HepG2 (cell line): Measurements from ENCODE around the gene SERTAD1. TPM values are rescaled to one million over a fixed set of nuclear protein-coding genes. Genes with fewer than 3 reads are reported as not detected.

Source experiments
- DNMT3B ChIP-seq: conservative IDR thresholded peaks from 2 replicates; pipeline ENCODE4 v1.6.1; 2016; ENCODE audit warnings: missing biosample characterization, control low read depth
- HES4 ChIP-seq: sonication (generic); formaldehyde crosslinking; IDR thresholded peaks from 2 replicates; pipeline ENCODE4 v1.9.0; 2021; ENCODE audit warnings: mild to moderate bottlenecking, missing genetic modification reagents, borderline replicate concordance
- NCOA1 ChIP-seq: sonication (generic); formaldehyde crosslinking; IDR thresholded peaks from 2 replicates; pipeline ENCODE4 v1.9.0; 2021; ENCODE audit warnings: missing genetic modification reagents
- REXO4 ChIP-seq: sonication (generic); formaldehyde crosslinking; IDR thresholded peaks from 2 replicates; pipeline ENCODE4 v1.8.0; 2022; ENCODE audit warnings: missing genetic modification reagents, mild to moderate bottlenecking, borderline replicate concordance
- SP5 ChIP-seq: IDR thresholded peaks from 2 replicates; pipeline ENCODE4 v1.6.1; 2016; ENCODE audit warnings: low read depth, borderline replicate concordance
- TOE1 ChIP-seq: sonication (generic); formaldehyde crosslinking; IDR thresholded peaks from 2 replicates; pipeline ENCODE4 v1.4.0; 2020; ENCODE audit warnings: mild to moderate bottlenecking, missing genetic modification reagents
- U2AF1 ChIP-seq: fragments of 200-400 bp; formaldehyde crosslinking; optimal IDR thresholded peaks from 2 replicates; pipeline ENCODE3; 2017; ENCODE audit warnings: mild to moderate bottlenecking, low read depth, low read length
- U2AF2 ChIP-seq: fragments of 200-400 bp; formaldehyde crosslinking; IDR thresholded peaks from 2 replicates; pipeline ENCODE4 v1.6.1; 2017; ENCODE audit warnings: low read depth, mild to moderate bottlenecking, low read length
- ZFAT ChIP-seq: sonication (generic); formaldehyde crosslinking; conservative IDR thresholded peaks from 2 replicates; pipeline ENCODE4 v1.8.1; 2023; ENCODE audit warnings: missing genetic modification reagents, inconsistent platforms
- ZNF563 ChIP-seq: sonication (generic); formaldehyde crosslinking; IDR thresholded peaks from 2 replicates; pipeline ENCODE4 v1.8.0; 2022; ENCODE audit warnings: mild to moderate bottlenecking, moderate library complexity, missing genetic modification reagents
- ZNF607 ChIP-seq: sonication (generic); formaldehyde crosslinking; IDR thresholded peaks from 2 replicates; pipeline ENCODE4 v1.5.1; 2020; ENCODE audit warnings: missing genetic modification reagents, mild to moderate bottlenecking, borderline replicate concordance
- ZSCAN12 ChIP-seq: sonication (generic); formaldehyde crosslinking; IDR thresholded peaks from 2 replicates; pipeline ENCODE4 v1.9.0; 2021; ENCODE audit warnings: mild to moderate bottlenecking, missing genetic modification reagents
- ZSCAN30 ChIP-seq: sonication (generic); formaldehyde crosslinking; IDR thresholded peaks from 2 replicates; pipeline ENCODE4 v1.5.0; 2020; ENCODE audit warnings: mild to moderate bottlenecking, missing genetic modification reagents
- polyA plus RNA-seq, 8 experiments: library from polyadenylated mRNA; depleted of rRNA in 3 of 8; stranded (reverse) in 7 of 8; unstranded in 1 of 8; fragments of >200 nt; fragmentation: Illumina TruSeq in 4 of 8; extraction: Trizol in 4 of 8; gene quantifications; 2 replicates each; pipeline versions ENCODE4 v1.2.1 to v1.2.3, GENCODE V29; 2011 to 2016; ENCODE audit warnings: low read depth in 4 of 8, missing spikeins in 1 of 8, mixed read lengths in 1 of 8; ENCODE audit not compliant: insufficient read depth in 1 of 8
- total RNA-seq, 5 experiments: library from RNA; depleted of rRNA; stranded (reverse); fragments of >200 nt; fragmentation: Illumina TruSeq; extraction: Trizol; gene quantifications; 2 replicates each; pipeline ENCODE4 v1.2.3, GENCODE V29; 2016; ENCODE audit warnings: low read depth in 1 of 5
- TF ChIP-seq, protein P1 (sequence below), 2 experiments: sonication (generic) in 1 of 2; formaldehyde crosslinking in 1 of 2; IDR thresholded peaks; 2 replicates each; pipeline versions ENCODE4 v1.5.1 to v1.6.1; 2011 to 2020; ENCODE audit warnings: borderline replicate concordance in 1 of 2, low read depth in 1 of 2, low read length in 1 of 2, mild to moderate bottlenecking in 1 of 2, missing genetic modification reagents in 1 of 2, moderate library complexity in 1 of 2
- TF ChIP-seq, protein P2 (sequence below): sonication (generic); formaldehyde crosslinking; IDR thresholded peaks from 2 replicates; pipeline ENCODE4 v1.4.0; 2020; ENCODE audit warnings: missing genetic modification reagents
- TF ChIP-seq, protein P3 (sequence below): sonication (generic); formaldehyde crosslinking; IDR thresholded peaks from 2 replicates; pipeline ENCODE4 v1.4.0; 2020; ENCODE audit warnings: missing genetic modification reagents
- TF ChIP-seq, protein P4 (sequence below): sonication (generic); formaldehyde crosslinking; IDR thresholded peaks from 2 replicates; pipeline ENCODE4 v1.8.0; 2022; ENCODE audit warnings: mild to moderate bottlenecking, missing genetic modification reagents; ENCODE audit not compliant: insufficient replicate concordance
- TF ChIP-seq, protein P5 (sequence below): sonication (generic); formaldehyde crosslinking; conservative IDR thresholded peaks from 2 replicates; pipeline ENCODE4 v1.5.0; 2020; ENCODE audit warnings: missing genetic modification reagents

SERTAD1 gene
- total and polyA plus RNA-seq, 2 of the 13 experiments (the other 11 are each of a cell fraction or from before 2014, with no cell fraction given), result 4.3 to 4.5 TPM

DNA sequence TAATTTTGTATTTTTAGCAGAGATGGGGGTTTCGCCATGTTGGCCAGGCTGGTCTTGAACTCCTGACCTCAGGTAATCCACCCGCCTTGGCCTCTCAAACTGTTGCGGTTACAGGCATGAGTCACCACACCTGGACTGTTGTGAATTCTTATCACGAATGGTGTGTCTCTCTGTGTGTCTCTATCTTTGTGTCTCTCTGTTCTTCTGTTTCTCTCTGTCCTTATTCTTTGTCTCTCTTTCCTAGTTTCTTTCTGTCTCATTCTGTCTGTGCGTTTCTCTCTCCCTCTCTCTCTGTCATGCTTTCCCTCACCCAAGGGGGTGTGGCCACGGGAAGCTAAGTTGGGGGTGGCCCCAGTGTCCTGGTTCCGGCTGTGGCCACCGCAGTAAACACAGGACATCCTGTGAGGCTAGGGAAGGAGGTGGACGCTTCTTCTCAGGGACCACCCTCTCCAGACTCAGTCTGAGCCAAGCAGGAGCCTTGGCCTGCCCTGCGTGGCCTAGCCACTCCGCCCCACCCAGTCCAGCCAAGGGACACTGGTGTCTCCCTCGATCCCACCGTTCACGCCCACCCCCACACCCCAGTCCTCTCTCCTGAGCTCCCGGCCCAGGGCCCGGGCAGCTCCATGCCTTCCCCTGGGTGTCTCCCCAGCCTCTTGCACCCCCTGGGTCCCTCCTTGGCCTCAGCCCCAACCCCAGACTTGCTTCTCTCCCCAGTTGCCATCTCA is 8.7 kb downstream of the SERTAD1 start (continued):
- TF ChIP-seq U2AF2, result no peak
- TF ChIP-seq, protein P1, sequence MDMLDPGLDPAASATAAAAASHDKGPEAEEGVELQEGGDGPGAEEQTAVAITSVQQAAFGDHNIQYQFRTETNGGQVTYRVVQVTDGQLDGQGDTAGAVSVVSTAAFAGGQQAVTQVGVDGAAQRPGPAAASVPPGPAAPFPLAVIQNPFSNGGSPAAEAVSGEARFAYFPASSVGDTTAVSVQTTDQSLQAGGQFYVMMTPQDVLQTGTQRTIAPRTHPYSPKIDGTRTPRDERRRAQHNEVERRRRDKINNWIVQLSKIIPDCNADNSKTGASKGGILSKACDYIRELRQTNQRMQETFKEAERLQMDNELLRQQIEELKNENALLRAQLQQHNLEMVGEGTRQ (IDR thresholded peaks at IDR 0.05; ENCODE audit: low read depth, low read length), result no peak
- TF ChIP-seq, protein P1 (CRISPR knock-in tag; IDR thresholded peaks at IDR 0.05; ENCODE audit: borderline replicate concordance), result no peak
- 0 out of 2 replicates have a peak, but pooled peaks have one; percentile 57 for TF ChIP-seq ZNF607 (CRISPR knock-in tag)
- TF ChIP-seq, protein P2, sequence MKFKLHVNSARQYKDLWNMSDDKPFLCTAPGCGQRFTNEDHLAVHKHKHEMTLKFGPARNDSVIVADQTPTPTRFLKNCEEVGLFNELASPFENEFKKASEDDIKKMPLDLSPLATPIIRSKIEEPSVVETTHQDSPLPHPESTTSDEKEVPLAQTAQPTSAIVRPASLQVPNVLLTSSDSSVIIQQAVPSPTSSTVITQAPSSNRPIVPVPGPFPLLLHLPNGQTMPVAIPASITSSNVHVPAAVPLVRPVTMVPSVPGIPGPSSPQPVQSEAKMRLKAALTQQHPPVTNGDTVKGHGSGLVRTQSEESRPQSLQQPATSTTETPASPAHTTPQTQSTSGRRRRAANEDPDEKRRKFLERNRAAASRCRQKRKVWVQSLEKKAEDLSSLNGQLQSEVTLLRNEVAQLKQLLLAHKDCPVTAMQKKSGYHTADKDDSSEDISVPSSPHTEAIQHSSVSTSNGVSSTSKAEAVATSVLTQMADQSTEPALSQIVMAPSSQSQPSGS (CRISPR knock-in tag), result no peak
- TF ChIP-seq, protein P3, sequence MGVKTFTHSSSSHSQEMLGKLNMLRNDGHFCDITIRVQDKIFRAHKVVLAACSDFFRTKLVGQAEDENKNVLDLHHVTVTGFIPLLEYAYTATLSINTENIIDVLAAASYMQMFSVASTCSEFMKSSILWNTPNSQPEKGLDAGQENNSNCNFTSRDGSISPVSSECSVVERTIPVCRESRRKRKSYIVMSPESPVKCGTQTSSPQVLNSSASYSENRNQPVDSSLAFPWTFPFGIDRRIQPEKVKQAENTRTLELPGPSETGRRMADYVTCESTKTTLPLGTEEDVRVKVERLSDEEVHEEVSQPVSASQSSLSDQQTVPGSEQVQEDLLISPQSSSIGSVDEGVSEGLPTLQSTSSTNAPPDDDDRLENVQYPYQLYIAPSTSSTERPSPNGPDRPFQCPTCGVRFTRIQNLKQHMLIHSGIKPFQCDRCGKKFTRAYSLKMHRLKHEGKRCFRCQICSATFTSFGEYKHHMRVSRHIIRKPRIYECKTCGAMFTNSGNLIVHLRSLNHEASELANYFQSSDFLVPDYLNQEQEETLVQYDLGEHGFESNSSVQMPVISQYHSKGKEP (CRISPR knock-in tag), result no peak
- no peak for TF ChIP-seq NCOA1 (CRISPR knock-in tag)
- no peak for TF ChIP-seq HES4 (CRISPR knock-in tag)
- TF ChIP-seq ZFAT (CRISPR knock-in tag), result no peak
- no peak for TF ChIP-seq U2AF1
- no peak for TF ChIP-seq ZNF563 (CRISPR knock-in tag)
- TF ChIP-seq SP5 (CRISPR knock-in tag), result peak; percentile 57; the same call in 1 of the 2 replicates
- TF ChIP-seq ZSCAN30 (CRISPR knock-in tag), result no peak
- TF ChIP-seq REXO4 (CRISPR knock-in tag), result no peak
- TF ChIP-seq DNMT3B (CRISPR knock-in tag), result no peak
- TF ChIP-seq, protein P4, sequence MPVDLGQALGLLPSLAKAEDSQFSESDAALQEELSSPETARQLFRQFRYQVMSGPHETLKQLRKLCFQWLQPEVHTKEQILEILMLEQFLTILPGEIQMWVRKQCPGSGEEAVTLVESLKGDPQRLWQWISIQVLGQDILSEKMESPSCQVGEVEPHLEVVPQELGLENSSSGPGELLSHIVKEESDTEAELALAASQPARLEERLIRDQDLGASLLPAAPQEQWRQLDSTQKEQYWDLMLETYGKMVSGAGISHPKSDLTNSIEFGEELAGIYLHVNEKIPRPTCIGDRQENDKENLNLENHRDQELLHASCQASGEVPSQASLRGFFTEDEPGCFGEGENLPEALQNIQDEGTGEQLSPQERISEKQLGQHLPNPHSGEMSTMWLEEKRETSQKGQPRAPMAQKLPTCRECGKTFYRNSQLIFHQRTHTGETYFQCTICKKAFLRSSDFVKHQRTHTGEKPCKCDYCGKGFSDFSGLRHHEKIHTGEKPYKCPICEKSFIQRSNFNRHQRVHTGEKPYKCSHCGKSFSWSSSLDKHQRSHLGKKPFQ, result no peak
- no peak for TF ChIP-seq TOE1 (CRISPR knock-in tag)
- TF ChIP-seq, protein P5, sequence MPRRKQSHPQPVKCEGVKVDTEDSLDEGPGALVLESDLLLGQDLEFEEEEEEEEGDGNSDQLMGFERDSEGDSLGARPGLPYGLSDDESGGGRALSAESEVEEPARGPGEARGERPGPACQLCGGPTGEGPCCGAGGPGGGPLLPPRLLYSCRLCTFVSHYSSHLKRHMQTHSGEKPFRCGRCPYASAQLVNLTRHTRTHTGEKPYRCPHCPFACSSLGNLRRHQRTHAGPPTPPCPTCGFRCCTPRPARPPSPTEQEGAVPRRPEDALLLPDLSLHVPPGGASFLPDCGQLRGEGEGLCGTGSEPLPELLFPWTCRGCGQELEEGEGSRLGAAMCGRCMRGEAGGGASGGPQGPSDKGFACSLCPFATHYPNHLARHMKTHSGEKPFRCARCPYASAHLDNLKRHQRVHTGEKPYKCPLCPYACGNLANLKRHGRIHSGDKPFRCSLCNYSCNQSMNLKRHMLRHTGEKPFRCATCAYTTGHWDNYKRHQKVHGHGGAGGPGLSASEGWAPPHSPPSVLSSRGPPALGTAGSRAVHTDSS (CRISPR knock-in tag), result no peak
- no peak for TF ChIP-seq ZSCAN12
